ENCODE measurements around the gene PLPP3. TPM values are rescaled to one million over a fixed set of nuclear protein-coding genes. Genes with fewer than 3 reads are reported as not detected.

Gene PLPP3
- total and polyA plus RNA-seq, 9 of the 15 experiments (the other 6 are each of a cell fraction or from before 2014, with no cell fraction given): 0.07 to 0.54 (median 0.20) TPM

DNA sequence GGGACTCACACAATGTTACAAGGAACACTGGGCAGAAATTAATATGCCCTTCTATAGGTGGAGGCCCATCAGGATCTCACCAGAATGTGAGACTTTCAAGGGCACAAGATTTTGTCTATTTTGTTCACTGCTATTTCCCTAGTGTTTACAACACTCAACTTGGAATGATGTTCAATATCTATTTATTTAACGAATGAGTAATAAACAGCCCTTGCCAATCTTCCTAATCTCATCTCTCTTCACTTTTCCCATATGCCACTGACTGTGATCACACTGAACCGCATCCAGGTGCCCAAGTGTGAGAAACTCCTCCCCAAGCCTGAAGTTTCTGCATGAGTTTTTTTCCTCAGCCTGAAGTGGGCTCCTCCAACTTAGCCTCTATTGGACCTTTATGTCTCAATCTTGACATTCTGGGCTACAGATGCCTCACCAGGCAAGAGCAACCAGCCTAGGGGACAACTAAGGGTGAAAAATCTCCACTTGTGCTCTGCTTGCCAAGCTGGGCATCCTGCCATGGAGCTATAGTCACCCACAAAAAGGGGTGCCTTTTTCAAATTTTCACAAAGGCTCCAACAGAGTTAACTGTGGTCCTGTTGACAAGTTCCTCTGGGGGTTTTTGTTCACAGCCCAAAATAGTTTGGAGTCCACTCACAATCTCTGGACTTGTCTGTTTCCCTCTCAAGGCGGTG, 105.6 kb downstream of the PLPP3 start:
- in situ Hi-C loops (cut with MboI): no loop called here
- POLR2A ChIA-PET: no interaction called here
- TF ChIP-seq SMAD3 (CRISPR knock-in tag; conservative IDR thresholded peaks at IDR 0.05) (no peak), CHCHD3 (CRISPR knock-in tag; IDR thresholded peaks at IDR 0.05) (no peak), NCOA6 (IDR thresholded peaks at IDR 0.05) (no peak), SRSF3 (IDR thresholded peaks at IDR 0.05; ENCODE audit: insufficient read depth, low read length) (no peak), MECOM (CRISPR knock-in tag; IDR thresholded peaks at IDR 0.05) (no peak), ZNF174 (CRISPR knock-in tag; IDR thresholded peaks at IDR 0.05) (no peak), ZEB2 (IDR thresholded peaks at IDR 0.05) (no peak), RBM15 (IDR thresholded peaks at IDR 0.05; ENCODE audit: insufficient read depth, low read length) (no peak), ZC3H8 (IDR thresholded peaks at IDR 0.05) (no peak)
- TF ChIP-seq, protein P1, sequence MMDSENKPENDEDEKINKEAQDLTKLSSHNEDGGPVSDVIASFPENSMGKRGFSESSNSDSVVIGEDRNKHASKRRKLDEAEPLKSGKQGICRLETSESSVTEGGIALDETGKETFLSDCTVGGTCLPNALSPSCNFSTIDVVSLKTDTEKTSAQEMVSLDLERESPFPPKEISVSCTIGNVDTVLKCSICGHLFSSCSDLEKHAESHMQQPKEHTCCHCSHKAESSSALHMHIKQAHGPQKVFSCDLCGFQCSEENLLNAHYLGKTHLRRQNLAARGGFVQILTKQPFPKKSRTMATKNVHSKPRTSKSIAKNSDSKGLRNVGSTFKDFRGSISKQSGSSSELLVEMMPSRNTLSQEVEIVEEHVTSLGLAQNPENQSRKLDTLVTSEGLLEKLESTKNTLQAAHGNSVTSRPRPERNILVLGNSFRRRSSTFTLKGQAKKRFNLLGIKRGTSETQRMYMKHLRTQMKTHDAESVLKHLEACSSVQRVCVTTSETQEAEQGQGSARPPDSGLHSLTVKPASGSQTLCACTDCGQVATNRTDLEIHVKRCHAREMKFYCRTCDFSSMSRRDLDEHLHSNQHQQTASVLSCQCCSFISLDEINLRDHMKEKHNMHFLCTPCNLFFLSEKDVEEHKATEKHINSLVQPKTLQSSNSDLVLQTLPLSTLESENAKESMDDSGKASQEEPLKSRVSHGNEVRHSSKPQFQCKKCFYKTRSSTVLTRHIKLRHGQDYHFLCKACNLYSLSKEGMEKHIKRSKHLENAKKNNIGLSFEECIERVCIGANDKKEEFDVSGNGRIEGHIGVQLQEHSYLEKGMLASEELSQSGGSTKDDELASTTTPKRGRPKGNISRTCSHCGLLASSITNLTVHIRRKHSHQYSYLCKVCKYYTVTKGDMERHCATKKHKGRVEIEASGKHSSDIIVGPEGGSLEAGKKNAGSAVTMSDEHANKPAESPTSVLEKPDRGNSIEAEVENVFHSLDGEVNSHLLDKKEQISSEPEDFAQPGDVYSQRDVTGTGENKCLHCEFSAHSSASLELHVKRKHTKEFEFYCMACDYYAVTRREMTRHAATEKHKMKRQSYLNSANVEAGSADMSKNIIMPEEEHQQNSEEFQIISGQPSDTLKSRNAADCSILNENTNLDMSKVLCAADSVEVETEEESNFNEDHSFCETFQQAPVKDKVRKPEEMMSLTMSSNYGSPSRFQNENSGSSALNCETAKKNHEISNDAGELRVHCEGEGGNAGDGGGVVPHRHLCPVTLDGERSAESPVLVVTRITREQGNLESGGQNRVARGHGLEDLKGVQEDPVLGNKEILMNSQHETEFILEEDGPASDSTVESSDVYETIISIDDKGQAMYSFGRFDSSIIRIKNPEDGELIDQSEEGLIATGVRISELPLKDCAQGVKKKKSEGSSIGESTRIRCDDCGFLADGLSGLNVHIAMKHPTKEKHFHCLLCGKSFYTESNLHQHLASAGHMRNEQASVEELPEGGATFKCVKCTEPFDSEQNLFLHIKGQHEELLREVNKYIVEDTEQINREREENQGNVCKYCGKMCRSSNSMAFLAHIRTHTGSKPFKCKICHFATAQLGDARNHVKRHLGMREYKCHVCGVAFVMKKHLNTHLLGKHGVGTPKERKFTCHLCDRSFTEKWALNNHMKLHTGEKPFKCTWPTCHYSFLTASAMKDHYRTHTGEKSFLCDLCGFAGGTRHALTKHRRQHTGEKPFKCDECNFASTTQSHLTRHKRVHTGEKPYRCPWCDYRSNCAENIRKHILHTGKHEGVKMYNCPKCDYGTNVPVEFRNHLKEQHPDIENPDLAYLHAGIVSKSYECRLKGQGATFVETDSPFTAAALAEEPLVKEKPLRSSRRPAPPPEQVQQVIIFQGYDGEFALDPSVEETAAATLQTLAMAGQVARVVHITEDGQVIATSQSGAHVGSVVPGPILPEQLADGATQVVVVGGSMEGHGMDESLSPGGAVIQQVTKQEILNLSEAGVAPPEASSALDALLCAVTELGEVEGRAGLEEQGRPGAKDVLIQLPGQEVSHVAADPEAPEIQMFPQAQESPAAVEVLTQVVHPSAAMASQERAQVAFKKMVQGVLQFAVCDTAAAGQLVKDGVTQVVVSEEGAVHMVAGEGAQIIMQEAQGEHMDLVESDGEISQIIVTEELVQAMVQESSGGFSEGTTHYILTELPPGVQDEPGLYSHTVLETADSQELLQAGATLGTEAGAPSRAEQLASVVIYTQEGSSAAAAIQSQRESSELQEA (IDR thresholded peaks at IDR 0.05; ENCODE audit: low read depth): no peak
- TF ChIP-seq, protein P2, sequence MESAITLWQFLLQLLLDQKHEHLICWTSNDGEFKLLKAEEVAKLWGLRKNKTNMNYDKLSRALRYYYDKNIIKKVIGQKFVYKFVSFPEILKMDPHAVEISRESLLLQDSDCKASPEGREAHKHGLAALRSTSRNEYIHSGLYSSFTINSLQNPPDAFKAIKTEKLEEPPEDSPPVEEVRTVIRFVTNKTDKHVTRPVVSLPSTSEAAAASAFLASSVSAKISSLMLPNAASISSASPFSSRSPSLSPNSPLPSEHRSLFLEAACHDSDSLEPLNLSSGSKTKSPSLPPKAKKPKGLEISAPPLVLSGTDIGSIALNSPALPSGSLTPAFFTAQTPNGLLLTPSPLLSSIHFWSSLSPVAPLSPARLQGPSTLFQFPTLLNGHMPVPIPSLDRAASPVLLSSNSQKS (CRISPR knock-in tag; IDR thresholded peaks at IDR 0.05): no peak
- TF ChIP-seq, protein P3, sequence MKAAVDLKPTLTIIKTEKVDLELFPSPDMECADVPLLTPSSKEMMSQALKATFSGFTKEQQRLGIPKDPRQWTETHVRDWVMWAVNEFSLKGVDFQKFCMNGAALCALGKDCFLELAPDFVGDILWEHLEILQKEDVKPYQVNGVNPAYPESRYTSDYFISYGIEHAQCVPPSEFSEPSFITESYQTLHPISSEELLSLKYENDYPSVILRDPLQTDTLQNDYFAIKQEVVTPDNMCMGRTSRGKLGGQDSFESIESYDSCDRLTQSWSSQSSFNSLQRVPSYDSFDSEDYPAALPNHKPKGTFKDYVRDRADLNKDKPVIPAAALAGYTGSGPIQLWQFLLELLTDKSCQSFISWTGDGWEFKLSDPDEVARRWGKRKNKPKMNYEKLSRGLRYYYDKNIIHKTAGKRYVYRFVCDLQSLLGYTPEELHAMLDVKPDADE (conservative IDR thresholded peaks at IDR 0.05; ENCODE audit: control insufficient read depth, low read depth, low read length): no peak

More for the DNA sequence above, 105.6 kb downstream of the PLPP3 start:
- BruUV-seq (replicated peaks): no TSS peak
- Histone ChIP-seq H3K27me3 (ENCODE audit: control insufficient read depth in 2 of 2, insufficient read depth in 2 of 2, low read length in 2 of 2) (peaks cover 24 to 42% of the 10 kb centered on the region in 2 experiments), H3K9ac (ENCODE audit: insufficient read depth in 1 of 2, low read depth in 2 of 2, low read length in 2 of 2) (no peak overlapping the region), H3K4me1 (replicated peaks in 1 of 2; ENCODE audit: control insufficient read depth in 2 of 2, insufficient read depth in 2 of 2, low read length in 2 of 2) (peaks cover 0 to 8% of the 10 kb centered on the region in 2 experiments; a peak in 1 of 5 replicates), H3K4me3 (no peak overlapping the region), H2AFZ (ENCODE audit: low read depth, low read length) (no peak overlapping the region), H3K27ac (ENCODE audit: extremely low read depth, low read depth, low read length) (no peak overlapping the region), H3K4me2 (ENCODE audit: insufficient read depth, low read length) (no peak overlapping the region), H3K9me1 (ENCODE audit: control insufficient read depth, insufficient read depth, low read length) (no peaks in the 10 kb centered on the region), H3K9me3 (replicated peaks; ENCODE audit: control insufficient read depth, insufficient read depth, low read depth, low read length) (no peaks in the 10 kb centered on the region), H3K36me3 (ENCODE audit: control insufficient read depth, insufficient read depth, low read length) (no peaks in the 10 kb centered on the region), H4K20me1 (replicated peaks; ENCODE audit: control insufficient read depth, insufficient read depth, low read length) (no peaks in the 10 kb centered on the region), H3K79me2 (ENCODE audit: control insufficient read depth, insufficient read depth, low read length) (no peaks in the 10 kb centered on the region)
- ATAC-seq (no peak), DNase-seq (ENCODE audit: extremely low read depth in 1 of 4, low spot score in 3 of 4) (no peak), FAIRE-seq (no peak)
- CTCF ChIA-PET (ENCODE audit: low intra/inter-chr PET ratio): no interaction called here
- intact Hi-C loops (cut with micrococcal nuclease): loop anchor here (5.0 kb wide), 1 partner anchor 104 kb away; the partner anchor contains the start of gene PLPP3
- 0% methylated on average over 3 of the region's 3 CpGs for WGBS (ENCODE audit: insufficient coverage, low coverage, missing lambda C conversion rate)
